DMS 273 treated with DMSO at 0.1 percent for 48 hours (cell line): ENCODE measurements around the gene CXorf58.
A peak's percentile ranks its signal among the peaks of the same experiment; 100 is the strongest.
"Not testable (repeated sequence)": the region's sequence is repeated elsewhere in the genome, so short reads cannot be mapped to it uniquely, and the experiment has no call there.

ENCODE experiments used
- DNase-seq: peaks from one replicate; lab custom pipeline; 2025; lab: John Stamatoyannopoulos, UW

CXorf58 gene, protein sequence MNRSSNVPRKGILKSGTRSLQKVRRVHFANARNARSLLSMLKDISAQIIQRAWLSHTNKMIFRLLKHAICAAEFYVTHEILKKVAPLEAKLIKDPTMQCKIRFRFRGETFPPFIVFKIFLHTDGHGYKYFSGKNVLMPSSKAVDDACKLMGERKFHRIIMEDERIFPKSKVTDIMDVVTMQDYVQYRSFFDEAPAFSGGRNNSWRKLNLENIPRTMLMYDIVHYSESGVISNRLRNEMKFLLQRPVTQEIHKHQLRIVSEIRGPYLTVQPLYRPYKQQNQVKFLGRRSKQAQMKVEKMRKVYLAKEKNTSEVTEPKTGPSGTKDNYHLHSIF

DNA sequence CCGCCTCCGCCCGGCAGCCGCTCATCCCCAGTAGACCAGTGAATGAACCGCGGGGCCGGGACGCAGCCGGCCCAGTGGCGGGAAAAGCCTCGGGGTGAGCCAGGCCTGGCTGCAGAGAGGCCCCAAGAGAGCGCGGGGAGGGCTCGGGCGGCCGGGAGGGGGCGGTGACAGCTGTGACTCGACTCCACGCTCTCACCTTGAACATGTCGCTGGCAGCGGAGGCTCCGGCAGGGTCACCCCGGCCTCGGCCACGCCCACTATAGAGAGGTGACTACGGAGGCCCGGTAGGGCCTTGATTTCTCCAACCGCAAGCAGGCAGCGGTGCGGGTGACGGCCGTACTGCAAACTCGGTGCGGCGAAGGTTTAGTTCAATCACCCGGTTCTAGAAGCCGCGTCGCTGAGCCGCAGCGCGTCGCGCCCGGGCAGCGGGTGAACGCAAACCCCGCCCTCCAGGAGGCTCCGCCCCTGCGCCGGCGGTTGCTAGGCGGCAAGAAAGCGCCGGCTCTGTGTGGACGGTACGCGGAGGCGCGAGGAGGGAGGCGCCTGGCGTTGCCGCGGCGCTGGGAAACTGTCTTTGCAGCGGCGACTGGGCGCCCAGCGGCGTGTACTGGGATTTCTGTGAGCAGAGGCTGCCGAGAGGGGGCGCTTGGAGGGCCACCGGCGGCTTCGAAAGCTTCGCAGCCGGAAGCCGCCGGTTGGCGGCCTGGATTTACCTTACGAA, at the start of gene CXorf58, which contains the start of gene APOO:
Gene CXorf58 (plus strand): TSS at position 509 of the 721 bp plus-strand sequence. CDS start 2,297 bp downstream, outside the sequence.
Gene APOO (minus strand): TSS at position 441 of the 721 bp plus-strand sequence. CDS start 236 bp downstream, at position 205.
- DNase-seq: peak; percentile 85

DNA sequence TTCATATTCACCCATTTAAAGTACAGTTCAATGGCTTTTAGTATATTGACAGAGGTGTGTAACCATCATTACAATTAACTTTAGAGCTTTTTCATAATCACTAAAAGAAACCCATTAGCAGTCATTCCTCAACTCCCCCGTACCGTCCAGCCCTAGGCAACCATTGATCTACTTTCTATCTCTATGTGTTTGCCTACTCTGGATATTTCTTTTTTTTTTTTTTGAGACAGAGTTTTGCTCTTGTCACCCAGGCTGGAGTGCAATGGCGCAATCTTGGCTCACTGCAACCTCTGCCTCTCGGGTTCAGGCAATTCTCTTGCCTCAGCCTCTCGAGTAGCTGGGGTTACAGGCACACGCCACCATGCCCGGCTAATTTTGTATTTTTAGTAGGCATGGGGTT, 48.6 kb upstream of the CXorf58 start:
- not testable (repeated sequence) for DNase-seq

DNA sequence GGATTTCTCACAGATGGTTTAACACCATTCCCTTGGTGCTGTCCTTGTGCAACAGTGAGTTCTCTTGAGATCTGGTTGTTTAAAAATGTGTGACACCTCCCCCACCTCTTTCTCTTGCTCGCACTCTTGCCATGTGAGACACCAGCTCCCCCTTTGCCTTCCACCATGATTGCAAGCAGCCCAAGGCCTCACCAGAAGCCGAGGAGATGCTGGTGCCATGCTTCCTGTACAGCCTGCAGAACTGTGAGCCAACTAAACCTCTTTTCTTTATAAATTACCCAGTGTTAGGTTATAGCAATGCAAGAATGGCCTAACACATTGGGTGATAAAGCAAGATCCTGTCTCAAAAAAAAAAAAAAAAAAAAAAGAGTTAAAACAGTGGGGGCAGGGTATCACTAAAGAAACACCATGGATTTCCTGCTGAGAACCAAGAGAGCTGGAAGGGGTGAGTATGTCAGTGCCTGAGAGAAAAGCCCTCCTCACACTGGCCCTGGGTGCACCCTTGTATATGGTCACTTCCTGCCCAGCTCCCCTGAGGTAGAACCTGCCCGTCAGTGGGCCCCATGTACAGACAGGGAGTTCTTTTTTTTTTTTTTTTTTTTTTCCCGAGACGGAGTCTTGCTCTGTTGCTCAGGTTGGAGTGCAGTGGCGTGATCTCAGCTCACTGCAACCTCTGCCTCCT, 46.5 kb upstream of the CXorf58 start:
- no peak for DNase-seq

DNA sequence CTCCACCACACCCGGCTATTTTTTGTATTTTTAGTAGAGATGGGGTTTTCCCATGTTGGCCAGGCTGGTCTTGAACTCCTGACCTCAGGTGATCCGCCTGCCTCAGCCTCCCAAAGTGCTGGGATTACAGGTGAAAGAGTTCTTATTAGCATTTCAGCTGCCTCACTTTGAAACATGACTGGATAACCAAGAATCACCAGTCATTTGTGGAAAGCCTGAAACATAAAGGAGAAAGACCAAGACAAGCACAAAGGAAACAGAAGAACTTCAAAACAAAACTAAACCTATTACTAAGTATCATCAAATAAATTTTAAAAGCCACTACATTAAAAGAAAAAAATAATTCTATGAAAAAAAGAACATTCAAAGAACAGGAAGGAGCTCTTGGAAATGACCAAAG, 45.9 kb upstream of the CXorf58 start:
- DNase-seq: not testable (repeated sequence)

DNA sequence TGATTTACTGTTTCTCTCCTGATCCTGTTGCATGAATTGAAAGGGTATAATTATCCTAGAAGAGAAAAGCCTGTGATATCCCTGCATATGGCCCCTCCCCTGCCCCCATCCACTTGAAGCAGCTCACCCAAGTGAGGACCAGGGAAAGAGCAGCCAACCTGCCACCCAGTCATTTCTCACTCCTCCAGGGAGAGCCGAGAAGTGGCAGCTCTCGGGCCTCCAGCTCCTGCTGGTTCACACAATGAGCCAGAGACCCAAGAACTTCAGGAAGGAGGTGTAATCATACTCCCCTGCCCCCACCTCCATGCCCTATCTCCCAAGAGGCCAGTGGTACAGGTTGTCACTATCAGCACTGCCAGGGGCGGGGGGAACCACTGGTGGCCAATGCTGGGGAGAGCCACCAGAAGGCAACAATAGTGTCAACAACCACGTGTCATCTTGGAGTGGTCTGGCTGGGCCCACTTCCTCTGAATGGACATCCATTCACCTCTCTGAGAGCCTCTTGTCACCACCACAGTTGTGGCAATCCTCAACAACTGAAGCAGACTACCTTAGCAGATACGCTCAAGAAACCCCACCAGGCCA, 43.0 kb upstream of the CXorf58 start:
- DNase-seq: no peak

DNA sequence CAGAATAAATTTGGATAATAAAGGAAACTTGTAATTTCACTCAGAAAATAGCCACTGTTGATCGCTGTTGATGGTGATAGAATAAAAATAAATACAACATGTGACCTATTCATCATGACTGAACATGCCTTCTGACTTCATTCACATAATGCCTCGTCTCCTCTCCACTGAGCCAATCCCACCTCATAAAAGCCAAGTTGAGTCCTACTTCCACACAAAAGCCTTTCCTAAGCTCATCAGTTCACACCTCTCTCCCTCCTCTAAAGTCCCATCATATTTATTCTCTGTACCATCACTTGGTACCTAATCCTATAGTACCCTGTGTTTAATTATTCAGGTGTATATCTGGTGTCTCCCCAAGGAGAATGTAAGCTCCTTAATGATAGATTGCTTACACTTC, 37.8 kb upstream of the CXorf58 start:
- DNase-seq: no peak

DNA sequence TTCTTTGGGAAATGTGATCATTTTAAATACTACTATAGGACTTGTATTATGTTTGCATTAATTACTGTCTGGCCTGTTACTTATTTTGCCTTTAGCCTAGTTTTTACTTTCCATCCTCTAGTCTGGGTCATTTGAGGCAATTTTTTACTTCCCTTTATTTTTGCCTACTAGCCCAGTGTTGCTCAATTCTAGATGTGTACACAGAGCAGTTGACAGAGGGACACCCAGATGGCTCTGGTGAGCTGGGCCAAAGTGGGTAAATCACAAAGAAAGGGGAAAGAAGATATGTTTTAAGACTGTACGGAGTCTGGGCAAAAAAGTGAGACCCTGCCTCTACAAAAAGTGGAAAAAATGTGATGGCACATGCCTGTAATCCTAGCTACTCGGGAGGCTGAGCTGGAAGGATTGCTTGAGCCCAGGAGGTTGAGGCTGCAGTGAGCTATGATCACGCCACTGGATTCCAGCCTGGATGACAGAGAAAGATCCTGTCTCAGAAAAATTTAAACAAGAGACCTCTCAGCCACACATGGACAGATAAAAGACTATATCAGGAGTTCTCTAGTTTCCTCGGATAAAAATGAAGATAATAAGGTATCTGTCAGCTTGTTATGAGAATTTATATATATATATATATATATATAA, 35.8 kb upstream of the CXorf58 start:
- no peak for DNase-seq

DNA sequence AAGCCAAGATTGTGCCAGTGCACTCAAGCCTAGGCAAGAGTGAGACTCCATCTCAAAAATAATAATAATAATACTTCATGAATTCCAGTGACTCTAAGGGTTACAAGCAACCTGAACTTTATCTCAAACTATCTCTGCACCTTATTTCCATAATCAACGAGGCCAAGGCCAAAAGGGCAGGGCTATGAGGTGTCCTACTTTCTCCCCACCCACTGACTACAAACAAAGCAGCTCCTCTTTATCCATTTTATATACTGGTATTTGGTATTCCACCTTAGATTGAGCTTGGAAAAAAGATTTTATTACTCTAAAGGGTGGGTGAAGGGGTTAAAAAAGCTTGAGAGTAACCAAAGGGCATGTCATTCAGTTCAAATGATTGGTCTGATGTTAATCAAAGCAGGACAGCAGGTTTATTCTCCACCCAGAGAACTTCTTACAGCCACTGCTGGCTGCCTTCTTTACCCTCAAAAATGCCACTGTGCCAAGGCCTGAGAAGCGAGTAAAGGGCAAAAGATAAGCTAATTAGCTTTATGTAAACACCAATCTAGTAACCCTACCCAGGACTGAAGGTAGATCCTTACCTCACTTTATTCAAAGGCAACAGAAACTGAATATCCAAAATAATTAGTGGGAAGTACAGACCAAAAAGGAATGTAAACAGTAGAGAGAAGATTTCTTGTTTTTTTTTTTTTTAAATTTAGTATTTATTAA, 28.3 kb upstream of the CXorf58 start:
- DNase-seq: no peak

DNA sequence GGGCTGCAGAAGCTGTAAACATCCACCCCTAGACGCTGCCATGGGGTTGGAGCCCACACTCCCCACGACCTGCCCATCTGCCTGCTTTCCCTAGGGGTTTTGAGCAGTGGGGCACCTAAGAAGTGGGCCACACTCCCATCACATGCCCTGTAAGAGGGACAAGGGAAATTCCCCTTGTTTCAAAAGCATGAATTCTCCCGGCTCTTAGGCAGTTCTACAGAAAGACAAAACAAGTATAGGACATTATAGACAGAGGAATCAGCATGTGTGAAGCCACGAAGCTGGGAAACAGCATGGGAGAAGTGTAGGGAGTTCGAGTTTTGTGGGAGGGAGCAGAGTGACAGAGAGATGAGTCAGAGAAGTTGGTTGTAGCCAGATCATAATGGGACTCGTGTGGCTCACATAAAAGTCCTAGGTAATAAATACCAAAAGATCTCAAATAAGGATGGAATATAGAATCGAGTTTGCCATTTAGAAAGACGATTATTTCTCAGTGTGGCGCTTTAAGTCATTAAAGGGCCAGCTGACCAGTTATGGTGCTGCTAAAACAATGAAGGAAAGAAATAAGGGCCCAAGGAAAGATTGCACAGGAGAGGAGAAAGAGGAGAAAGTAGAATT, 24.0 kb upstream of the CXorf58 start:
- DNase-seq: no peak

DNA sequence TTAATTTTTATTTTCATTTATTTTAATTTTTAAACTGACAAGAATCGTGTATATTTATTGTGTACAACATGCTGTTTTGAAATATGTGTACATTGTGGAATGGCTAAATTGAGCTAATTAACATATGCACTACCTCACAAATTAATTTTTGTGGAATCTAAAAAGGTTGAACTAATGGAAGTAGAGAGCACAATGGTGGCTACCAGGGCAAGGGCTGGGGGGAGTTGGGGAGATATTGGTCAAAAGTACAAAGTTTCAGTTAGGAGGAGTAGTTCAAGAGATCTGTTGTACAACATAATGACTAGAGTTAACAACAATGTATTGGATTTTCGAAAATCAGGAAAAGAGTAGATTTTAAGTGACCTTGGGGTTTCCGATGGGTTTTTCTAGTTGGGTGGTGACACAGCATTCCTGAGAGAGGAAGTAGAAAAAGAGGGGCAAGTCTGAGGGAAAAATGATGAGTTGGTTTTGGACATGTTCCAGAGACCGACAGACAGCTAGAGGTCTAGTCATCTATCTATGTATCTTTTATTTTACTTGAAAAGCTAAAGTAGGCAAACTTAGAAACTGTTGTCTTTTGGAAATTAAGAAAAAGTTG, 23.3 kb upstream of the CXorf58 start:
- DNase-seq: no peak

DNA sequence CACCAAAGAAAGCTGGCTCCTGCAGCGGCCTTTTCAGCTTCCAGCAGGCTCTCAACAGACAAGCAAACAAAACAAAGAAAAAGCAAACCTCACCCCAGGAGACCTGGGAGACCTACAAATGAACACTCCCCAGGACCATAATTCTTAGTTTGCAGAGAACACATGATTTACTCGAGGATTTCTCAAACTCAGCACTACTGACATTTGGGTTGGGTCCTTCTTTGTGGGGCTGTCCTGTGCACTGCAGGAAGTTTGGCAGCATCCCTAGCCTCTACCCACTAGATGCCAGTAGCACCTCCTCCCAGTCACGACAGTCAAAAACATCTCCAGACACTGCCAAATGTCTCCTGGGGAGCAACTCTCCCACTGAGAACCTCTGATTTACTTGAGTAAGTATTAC, 22.0 kb upstream of the CXorf58 start:
- DNase-seq: no peak

DNA sequence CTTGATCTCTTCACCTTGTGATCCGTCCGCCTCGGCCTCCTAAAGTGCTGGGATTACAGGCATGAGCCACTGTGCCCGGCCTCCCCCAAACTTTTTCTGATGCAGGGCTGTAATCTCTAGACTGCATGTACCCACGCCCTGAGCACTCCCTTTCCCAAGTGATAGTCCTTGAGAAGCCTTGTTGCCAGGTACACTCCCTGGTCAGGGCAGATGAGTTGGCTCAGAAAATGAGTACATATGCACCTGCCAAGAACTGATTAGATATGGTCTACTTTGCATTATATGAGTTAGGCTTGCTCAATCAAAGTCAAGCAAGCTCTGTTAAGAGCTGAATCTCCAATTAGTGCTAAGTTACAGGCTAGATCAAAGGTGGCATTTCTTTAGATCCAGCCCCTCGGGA, 20.4 kb upstream of the CXorf58 start:
- no peak for DNase-seq

DNA sequence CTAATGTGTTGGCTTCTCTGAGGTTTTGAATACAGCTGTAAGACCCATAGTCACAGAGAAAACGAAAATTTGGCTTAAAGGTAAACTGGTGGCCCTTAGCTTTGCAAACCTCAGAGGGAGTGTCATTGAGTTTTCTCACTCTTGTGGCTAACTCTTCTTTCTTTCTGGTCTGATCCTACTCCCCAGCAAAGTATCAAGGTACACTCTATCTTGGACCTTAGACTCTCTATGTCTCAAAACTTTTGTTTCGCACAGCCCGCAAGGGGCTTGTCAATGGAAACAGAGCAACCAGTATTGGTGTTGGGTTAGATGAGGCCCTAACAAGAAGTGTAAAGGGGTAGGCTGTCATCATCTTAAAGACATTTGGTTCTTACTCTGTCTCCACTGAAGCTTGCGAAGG, 19.9 kb upstream of the CXorf58 start:
- no peak for DNase-seq

DNA sequence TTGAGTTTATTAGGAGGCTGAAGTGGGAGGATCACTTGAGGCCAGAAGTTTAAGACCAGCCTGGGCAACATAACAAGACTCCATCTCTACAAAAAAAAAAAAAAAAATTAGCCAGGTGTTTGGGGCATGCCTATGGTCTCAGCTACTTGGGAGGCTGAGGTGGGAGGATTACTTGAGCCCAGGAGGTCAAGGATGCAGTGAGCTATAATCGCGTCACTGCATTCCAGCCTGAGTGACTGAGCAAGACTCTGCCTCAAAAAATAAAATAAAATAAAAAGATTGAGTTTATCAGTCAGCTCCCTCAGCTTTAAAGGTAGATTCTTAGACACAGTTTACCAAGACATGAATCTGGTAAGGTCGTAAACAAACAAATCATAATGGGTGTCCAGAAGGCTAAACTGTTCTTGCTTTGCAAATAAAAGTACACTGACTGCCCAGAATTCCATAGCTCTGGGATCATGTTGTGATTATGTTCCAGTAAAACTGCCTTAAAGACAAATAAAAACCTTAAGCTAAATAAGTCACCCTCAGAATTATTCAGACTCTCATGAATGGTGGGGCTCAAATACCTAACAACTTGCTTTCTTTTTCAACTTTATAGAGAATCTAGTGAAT, 18.8 kb upstream of the CXorf58 start:
- DNase-seq: no peak

DNA sequence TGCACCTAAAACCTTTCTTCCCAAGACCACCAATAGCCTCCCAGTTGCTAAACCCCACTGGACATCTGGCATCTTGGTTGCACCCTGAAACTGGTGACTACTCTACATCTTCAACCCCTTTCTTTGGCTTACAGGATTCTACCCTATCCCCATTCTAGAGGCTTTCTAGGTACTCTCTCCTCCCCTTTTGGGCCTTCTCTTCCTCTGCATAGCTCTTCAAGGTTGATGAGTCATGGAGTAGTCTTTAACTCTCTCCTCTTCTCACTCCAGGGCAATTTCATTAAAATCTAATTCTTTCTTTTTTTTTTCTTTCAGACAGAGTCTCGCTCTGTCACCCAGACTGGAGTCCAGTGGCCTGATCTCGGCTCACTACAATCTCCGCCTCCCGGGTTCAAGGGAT, 16.9 kb upstream of the CXorf58 start:
- DNase-seq: no peak

DNA sequence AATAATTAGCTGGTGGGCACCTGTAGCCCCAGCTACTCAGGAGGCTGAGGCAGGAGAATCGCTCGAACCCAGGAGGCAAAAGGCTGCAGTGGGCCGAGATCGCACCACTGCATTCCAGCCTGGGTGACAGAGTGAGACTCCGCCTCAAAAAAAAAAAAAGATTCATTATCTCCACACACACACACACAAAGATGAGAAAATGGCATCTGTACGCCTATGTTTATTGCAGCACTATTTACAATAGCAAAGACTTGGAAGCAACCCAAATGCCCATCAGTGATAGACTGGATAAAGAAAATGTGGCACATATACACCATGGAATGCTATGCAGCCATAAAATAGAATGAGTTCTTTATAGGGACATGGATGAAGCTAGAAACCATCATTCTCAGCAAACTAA, 12.8 kb upstream of the CXorf58 start:
- not testable (repeated sequence) for DNase-seq

DNA sequence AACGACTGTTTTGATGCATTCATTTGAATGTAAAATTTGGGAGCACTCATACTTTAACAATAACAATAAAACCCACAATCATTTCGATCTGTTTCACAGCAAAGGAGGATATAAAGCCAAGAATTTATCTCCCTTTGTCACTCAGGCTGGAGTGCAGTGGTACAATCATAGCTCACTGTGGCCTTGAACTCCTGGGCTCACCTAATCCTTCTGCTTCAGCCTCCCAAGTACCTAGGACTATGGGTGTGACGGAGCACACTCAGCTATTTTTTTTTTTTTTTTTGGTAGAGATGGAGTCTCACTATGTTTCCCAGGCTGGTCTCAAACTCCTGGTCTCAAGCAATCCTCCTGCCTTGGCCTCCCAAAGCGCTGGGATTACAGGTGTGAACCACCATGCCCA, 11.3 kb upstream of the CXorf58 start:
- DNase-seq: not testable (repeated sequence)

DNA sequence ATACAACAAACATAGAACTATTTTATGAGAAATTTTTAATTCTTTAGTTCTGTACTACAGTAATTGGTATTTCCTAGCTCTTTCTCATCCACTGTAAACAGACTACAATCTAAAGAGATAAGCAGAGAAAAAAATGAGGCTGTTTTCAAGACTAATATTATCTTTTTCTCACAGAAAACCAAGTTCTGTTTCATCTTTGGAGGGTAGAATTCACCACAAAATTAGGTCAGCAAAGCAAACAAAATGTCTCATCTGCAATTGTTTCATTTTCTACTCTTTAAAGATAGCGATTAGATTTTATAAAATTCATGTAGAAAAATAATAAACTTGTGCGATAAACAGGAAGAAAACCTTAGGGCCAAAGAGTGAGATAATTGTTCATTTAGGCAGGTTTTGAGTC, 10.8 kb upstream of the CXorf58 start:
- no peak for DNase-seq

DNA sequence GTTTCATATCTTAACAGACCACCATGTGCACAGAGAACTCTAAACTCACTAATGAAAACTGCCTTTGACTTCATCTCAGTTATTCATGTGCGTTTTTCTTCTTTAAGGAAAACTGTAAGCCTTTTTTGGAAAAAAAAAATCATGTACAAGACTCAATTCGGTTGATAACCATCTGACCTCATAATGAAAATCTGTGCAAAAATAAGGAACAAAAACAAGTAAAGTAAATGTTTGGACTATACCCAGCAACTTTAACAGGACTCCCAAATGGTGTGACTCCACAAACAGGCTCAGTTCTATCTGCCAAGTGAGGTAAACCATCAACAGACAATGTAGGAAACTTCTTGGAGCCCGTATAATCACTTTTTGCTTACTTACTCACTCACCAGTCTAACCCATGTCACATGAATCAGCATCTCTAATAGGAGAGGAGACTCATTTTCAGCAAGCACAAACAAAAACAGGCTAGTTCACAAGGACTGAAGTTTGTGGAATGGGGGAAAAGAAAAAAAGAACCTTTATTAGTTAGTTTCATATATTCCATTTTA, 9.3 kb upstream of the CXorf58 start:
- DNase-seq: no peak
